ENCODE measurements around the gene ZNF746. TPM values are rescaled to one million over a fixed set of nuclear protein-coding genes. Genes with fewer than 3 reads are reported as not detected.

ZNF746 gene
- total RNA-seq, 1 donor from 2014 or later = 21.2 TPM

- peaks cover 24% of the 10 kb centered on the region for H3K36me3 Mint-ChIP-seq (ENCODE audit: low read depth)
- no peak for TF ChIP-seq CTCF (conservative IDR thresholded peaks at IDR 0.05)
- H3K27ac Mint-ChIP-seq (ENCODE audit: unreplicated experiment) = peak overlapping the region; percentile 64
- no peak for DNase-seq (ENCODE audit: low read depth, low spot score)
- no peak overlapping the region for H3K4me3 Mint-ChIP-seq
- no peaks in the 10 kb centered on the region for H3K27me3 Mint-ChIP-seq (ENCODE audit: low read depth)
- no peaks in the 10 kb centered on the region for H3K9me3 Mint-ChIP-seq
- H3K4me1 Mint-ChIP-seq = peaks cover 3% of the 10 kb centered on the region
Observed at GRCh38 chr7:149490083-149490760, 7.4 kb downstream of the ZNF746 start.

GRCh38 chr7:149489391-149490024, 8.1 kb downstream of the ZNF746 start:
- Mint-ChIP-seq H3K9me3 (no peaks in the 10 kb centered on the region), H3K4me3 (no peak overlapping the region), H3K36me3 (ENCODE audit: low read depth) (peaks cover 26% of the 10 kb centered on the region), H3K27me3 (ENCODE audit: low read depth) (no peaks in the 10 kb centered on the region), H3K27ac (ENCODE audit: unreplicated experiment) (no peak overlapping the region), H3K4me1 (no peaks in the 10 kb centered on the region)
- no peak for TF ChIP-seq CTCF (conservative IDR thresholded peaks at IDR 0.05)
- DNase-seq (ENCODE audit: low read depth, low spot score) = no peak

GRCh38 chr7:149479568-149479967, 18.0 kb downstream of the ZNF746 start:
- Mint-ChIP-seq H3K36me3 (ENCODE audit: low read depth) (peaks cover 36% of the 10 kb centered on the region), H3K9me3 (peaks cover 7% of the 10 kb centered on the region)

GRCh38 chr7:149478754-149479153, 18.9 kb downstream of the ZNF746 start:
- no peak overlapping the region for H3K4me3 Mint-ChIP-seq
- no peak for DNase-seq (ENCODE audit: low read depth, low spot score)
- H3K27me3 Mint-ChIP-seq (ENCODE audit: low read depth) = no peaks in the 10 kb centered on the region
- no peak overlapping the region for H3K27ac Mint-ChIP-seq (ENCODE audit: unreplicated experiment)
- no peak for TF ChIP-seq CTCF (conservative IDR thresholded peaks at IDR 0.05)
- H3K9me3 Mint-ChIP-seq = peaks cover 7% of the 10 kb centered on the region
- H3K4me1 Mint-ChIP-seq = no peaks in the 10 kb centered on the region
- peaks cover 36% of the 10 kb centered on the region for H3K36me3 Mint-ChIP-seq (ENCODE audit: low read depth)

More at GRCh38 chr7:149479568-149479967, 18.0 kb downstream of the ZNF746 start:
- Mint-ChIP-seq H3K4me3 (no peak overlapping the region), H3K4me1 (no peaks in the 10 kb centered on the region), H3K27me3 (ENCODE audit: low read depth) (no peaks in the 10 kb centered on the region), H3K27ac (ENCODE audit: unreplicated experiment) (no peak overlapping the region)
- no peak for DNase-seq (ENCODE audit: low read depth, low spot score)
- TF ChIP-seq CTCF (conservative IDR thresholded peaks at IDR 0.05) = no peak

- Mint-ChIP-seq H3K9me3 (peaks cover 7% of the 10 kb centered on the region), H3K27me3 (ENCODE audit: low read depth) (no peaks in the 10 kb centered on the region), H3K27ac (ENCODE audit: unreplicated experiment) (no peak overlapping the region), H3K36me3 (ENCODE audit: low read depth) (peaks cover 39% of the 10 kb centered on the region), H3K4me3 (no peak overlapping the region), H3K4me1 (no peaks in the 10 kb centered on the region)
- DNase-seq (ENCODE audit: low read depth, low spot score) = no peak
- TF ChIP-seq CTCF (conservative IDR thresholded peaks at IDR 0.05) = no peak
Observed at GRCh38 chr7:149477494-149478443, 19.8 kb downstream of the ZNF746 start.

Data from neural crest cell (in vitro differentiated cells).